Non-pigmented ciliary epithelial cell (primary cell): ENCODE results near the gene ALG6.
A peak's percentile ranks its signal among the peaks of the same experiment; 100 is the strongest.
"Not testable (repeated sequence)": the region's sequence is repeated elsewhere in the genome, so short reads cannot be mapped to it uniquely, and the experiment has no call there.

ENCODE experiments used
- DNase-seq: peaks from one replicate; pipeline ENCODE4 v3.0.0-alpha.2; 2010; ENCODE audit warnings: low read depth

ALG6 gene

DNA sequence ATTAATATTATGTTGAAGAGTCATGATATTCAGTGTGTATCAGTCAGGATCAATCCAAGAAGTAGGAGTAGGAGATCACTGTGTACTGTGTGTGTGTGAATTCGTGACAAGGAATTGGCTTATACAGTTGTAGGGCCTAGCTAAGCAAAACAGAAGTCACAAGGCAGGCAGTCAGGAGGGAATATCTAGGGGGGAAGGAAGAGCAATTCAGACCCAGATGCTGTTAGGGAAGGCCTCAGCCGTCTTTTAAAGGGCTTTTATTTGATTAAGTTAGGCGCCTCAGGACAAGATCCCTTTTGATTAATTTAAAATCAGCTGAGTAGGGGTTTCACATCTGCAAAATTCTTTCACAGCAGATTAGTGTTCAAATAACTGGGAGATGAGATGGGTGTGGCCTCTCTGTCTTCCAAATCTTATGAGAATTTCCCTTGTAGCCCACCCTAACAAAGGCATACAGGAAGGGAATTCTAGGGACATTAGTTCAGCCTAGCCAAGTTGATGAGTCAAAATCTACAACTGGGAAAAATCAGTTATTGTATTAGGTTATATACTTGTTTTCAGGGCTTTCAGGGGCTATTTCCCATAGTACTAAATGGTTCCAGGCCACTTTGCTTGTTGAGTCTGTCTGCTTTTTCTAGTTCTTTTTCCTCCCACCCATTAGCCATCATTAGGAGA is 47.4 kb downstream of the ALG6 start:
- DNase-seq, result no peak

- no peak for DNase-seq
Observed at GRCh38 chr1:63418101-63418500, 50.7 kb downstream of the ALG6 start.

- not testable (repeated sequence) for DNase-seq
Observed at GRCh38 chr1:63420746-63421145, 53.3 kb downstream of the ALG6 start.

- DNase-seq, result no peak
Observed at GRCh38 chr1:63423649-63424048, 56.2 kb downstream of the ALG6 start.

DNA sequence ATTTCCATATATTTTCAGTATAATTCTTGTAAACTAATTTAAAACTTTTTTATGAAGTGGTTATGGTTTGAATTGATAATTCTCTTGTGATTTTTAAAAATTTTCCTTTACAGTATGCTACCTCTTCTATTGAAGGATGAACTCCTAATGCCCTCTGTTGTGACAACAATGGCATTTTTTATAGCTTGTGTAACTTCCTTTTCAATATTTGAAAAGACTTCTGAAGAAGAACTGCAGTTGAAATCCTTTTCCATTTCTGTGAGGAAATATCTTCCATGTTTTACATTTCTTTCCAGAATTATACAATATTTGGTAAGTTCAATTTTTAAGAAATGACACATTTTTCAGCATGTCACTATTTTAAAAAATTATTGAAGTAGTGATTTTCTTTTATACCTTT is 61.4 kb downstream of the ALG6 start:
- DNase-seq, result no peak

- DNase-seq, result no peak
Observed at GRCh38 chr1:63429281-63429680, 61.9 kb downstream of the ALG6 start.

GRCh38 chr1:63435161-63435560 is 67.7 kb downstream of the ALG6 start:
- no peak for DNase-seq

DNA sequence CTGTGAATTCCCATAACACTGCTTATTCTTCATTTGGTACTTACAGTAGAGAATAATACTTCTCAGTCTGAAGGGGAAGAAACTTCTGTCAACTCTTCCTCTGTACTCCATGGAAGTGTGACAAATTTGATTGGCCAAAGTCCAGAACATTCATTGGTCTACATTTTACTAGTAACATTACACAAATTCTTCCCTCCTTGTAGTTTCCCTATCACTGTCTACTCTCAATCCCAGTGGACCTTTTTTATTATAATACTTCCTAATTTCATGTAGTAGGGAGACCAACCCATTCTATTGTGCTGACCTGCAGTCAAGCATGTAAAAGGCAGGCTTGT is 74.7 kb downstream of the ALG6 start:
- no peak for DNase-seq

GRCh38 chr1:63448731-63449246 is 81.4 kb downstream of the ALG6 start:
- DNase-seq, result no peak

GRCh38 chr1:63450416-63450815 is 83.0 kb downstream of the ALG6 start:
- no peak for DNase-seq

DNA sequence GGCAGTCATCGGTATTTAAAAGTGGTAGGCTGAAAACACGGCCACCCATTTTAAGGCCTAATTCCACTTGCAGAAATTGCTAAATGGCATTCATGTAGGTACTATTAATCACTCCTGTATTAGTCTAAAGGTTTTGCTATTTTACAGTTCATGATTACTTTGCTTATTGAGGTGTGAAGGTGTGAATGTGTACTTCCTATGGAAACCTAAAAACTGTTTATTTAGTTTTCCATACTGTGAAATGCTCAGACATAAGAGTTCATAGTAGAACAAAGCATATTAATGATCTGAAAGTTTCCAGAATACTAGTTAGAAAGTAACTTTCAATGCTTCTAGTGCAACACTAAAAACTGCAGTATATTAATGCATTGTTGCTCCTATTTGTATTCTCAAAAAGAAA is 85.8 kb downstream of the ALG6 start:
- DNase-seq, result no peak

DNA sequence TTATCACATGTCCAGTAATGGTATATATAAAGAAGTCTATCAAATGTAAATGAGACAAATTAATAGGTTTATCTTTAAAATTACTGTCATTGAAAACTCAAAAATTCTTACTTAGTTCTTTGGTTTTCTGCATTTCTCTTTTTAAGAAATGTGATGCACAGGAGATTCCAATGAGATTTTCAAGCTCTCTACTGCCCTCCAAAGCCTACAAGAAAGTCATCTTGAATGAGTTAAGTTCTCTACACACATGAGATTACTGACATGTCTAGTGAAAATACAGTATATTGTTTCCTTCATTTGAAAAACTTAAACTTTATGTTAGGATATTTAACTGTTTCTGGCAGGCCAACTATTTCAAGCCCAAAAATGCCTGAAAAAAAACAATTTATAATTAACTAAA is 86.8 kb downstream of the ALG6 start:
- DNase-seq, result no peak

- no peak for DNase-seq
Observed at GRCh38 chr1:63458750-63459149, 91.3 kb downstream of the ALG6 start.

- no peak for DNase-seq
Observed at GRCh38 chr1:63461661-63462230, 94.3 kb downstream of the ALG6 start.

- no peak for DNase-seq
Observed at GRCh38 chr1:63463248-63463647, 95.8 kb downstream of the ALG6 start.

DNA sequence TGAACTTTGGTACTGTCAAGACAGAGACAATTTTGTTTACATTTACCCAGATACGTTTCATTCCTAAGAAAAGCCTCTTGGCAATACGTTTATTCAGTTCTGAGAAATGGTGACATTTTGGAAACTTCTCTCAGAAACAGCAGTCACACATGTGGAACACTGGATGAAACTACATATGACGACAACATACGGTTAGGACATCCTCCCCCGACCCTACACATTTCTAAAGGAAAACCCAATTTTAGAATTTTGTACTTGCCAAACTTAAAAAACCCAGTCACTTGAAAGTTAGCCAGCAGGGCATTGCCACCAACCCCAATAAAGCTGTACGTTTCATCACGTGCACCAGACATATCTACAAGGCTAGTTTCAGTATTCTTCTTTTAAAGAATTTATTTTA is 98.8 kb downstream of the ALG6 start:
- no peak for DNase-seq

GRCh38 chr1:63466759-63467158 is 99.3 kb downstream of the ALG6 start:
- DNase-seq, result no peak

- not testable (repeated sequence) for DNase-seq
Observed at GRCh38 chr1:63468683-63469082, 101.3 kb downstream of the ALG6 start.

DNA sequence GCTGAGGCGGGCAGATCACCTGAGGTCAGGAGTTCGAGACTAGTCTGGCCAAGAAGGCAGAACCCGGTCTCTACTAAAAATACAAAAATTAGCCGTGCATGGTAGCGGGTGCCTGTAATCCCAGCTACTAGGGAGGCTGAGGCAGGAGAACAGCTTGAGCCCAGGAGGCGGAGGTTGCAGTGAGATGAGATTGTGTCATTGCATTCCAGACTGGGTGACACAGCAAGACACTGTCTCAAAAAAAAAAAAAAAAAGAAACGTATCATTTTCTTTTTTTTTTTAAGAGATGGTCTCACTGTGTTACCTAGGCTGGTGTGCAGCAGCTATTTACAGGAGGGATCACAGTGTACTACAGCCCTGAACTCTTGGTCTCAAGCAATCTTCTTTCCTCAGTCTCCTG is 108.3 kb downstream of the ALG6 start:
- no peak for DNase-seq

GRCh38 chr1:63480057-63480456 is 112.6 kb downstream of the ALG6 start:
- DNase-seq, result no peak

DNA sequence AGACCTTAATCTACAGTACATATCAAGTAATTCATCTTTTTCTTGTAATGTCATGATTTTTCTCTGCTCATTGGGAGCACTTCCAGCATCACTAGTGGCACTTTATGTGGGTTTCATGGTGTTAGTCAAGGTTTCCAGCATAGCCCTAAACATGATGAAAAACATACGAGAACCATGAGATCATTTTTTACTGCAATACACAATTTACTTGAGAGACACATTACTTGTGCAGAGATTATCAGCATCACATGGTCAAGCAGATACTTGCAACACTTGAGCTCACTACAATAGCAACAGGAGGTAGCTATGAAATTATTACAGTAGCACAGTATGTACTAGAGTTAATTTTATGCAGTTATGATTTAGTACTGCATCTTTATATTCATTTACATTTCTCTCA is 119.2 kb downstream of the ALG6 start:
- no peak for DNase-seq

- peak; percentile 34 for DNase-seq
Observed at GRCh38 chr1:63487336-63488065, 120.1 kb downstream of the ALG6 start.
